Testis (tissue), 2 donors: ENCODE data around the gene CYP2U1.

Experiments
- CTCF ChIP-seq, 3 experiments: fragments of 450-650 bp in 2 of 3; fragments of 200-600 bp in 1 of 3; sonication (generic) in 1 of 3; IDR thresholded peaks; one replicate each; pipeline ENCODE4 v1.5.1; 2016 to 2019; ENCODE audit warnings: antibody characterized with exemption in 3 of 3, mild to moderate bottlenecking in 2 of 3, moderate library complexity in 1 of 3
- POLR2A ChIP-seq: fragments of 450-650 bp; IDR thresholded peaks from one replicate; pipeline ENCODE4 v1.6.1; 2017; ENCODE audit warnings: antibody characterized with exemption, mild to moderate bottlenecking, moderate library complexity

DNA sequence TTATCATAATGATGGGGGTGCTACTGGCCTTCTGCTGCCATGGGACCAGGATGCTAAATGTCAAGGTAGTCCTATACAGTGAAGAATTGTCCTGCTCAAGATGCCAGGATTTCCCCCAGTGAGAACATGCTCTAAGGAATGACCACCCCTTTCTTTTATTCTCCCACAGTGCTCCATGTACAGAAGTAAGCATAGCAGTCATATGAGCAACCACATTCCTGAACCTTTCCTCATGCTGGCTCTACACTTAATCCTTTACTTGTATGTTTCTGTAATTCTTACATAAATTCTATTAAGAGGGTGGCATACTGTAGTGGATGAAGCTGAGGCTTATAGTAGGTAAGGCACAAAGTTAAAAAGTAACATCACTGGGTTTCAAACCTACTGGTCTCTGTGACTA lies 20.2 kb downstream of the CYP2U1 start:
- no peak for TF ChIP-seq POLR2A
- TF ChIP-seq CTCF (IDR thresholded peaks at IDR 0.05), result no peak
